Kidney epithelial cell (primary cell): ENCODE data around the gene OGDH. TPM values are rescaled to one million over a fixed set of nuclear protein-coding genes. Genes with fewer than 3 reads are reported as not detected.
A peak's percentile ranks its signal among the peaks of the same experiment; 100 is the strongest.

Experiments
- DNase-seq: peaks from one replicate; pipeline ENCODE4 v3.0.0-alpha.2; 2010; ENCODE audit warnings: low read depth
- H3K27me3 ChIP-seq: 2 replicates; pipeline ENCODE4 v1.6.0; 2011; ENCODE audit warnings: low read length; ENCODE audit not compliant: control insufficient read depth, insufficient read depth
- H3K36me3 ChIP-seq: 2 replicates; pipeline ENCODE4 v1.5.1; 2011; ENCODE audit warnings: low read length; ENCODE audit not compliant: control insufficient read depth, insufficient read depth
- H3K4me3 ChIP-seq: 2 replicates; pipeline ENCODE4 v1.5.1; 2011; ENCODE audit warnings: low read depth, mild to moderate bottlenecking, control low read depth, low read length
- CTCF ChIP-seq: IDR thresholded peaks from 2 replicates; pipeline ENCODE4 v1.5.1; 2011; ENCODE audit warnings: mild to moderate bottlenecking, moderate library complexity, low read length, control low read depth, inconsistent platforms; ENCODE audit not compliant: insufficient read depth, poor library complexity, severe bottlenecking
- total RNA-seq: library from RNA; depleted of rRNA; stranded (reverse); fragments of >200 nt; gene quantifications from 2 replicates; pipeline ENCODE4 v1.2.3, GENCODE V29; 2015

Gene OGDH
- total RNA-seq, 1 donor from 2014 or later: 65.2 TPM

GRCh38 chr7:44633254-44634186, 27.1 kb downstream of the OGDH start:
- DNase-seq: peak; percentile 74
- no peak overlapping the region for H3K4me3 ChIP-seq
- no peak for TF ChIP-seq CTCF
- H3K36me3 ChIP-seq: no peaks in the 10 kb centered on the region
- H3K27me3 ChIP-seq: no peaks in the 10 kb centered on the region

- no peak for DNase-seq
- no peak for TF ChIP-seq CTCF
- H3K4me3 ChIP-seq: no peak overlapping the region
- no peaks in the 10 kb centered on the region for H3K36me3 ChIP-seq
- H3K27me3 ChIP-seq: no peaks in the 10 kb centered on the region
Measured at GRCh38 chr7:44634187-44634838, 27.9 kb downstream of the OGDH start.

- no peaks in the 10 kb centered on the region for H3K27me3 ChIP-seq
- TF ChIP-seq CTCF: no peak
- no peaks in the 10 kb centered on the region for H3K36me3 ChIP-seq
- no peak for DNase-seq
- H3K4me3 ChIP-seq: no peak overlapping the region
Measured at GRCh38 chr7:44634839-44635591, 28.6 kb downstream of the OGDH start.

- TF ChIP-seq CTCF: no peak
- H3K27me3 ChIP-seq: no peaks in the 10 kb centered on the region
Measured at GRCh38 chr7:44636041-44636584, 29.7 kb downstream of the OGDH start.

GRCh38 chr7:44636926-44637325, 30.5 kb downstream of the OGDH start:
- no peak for TF ChIP-seq CTCF
- Histone ChIP-seq H3K4me3 (no peak overlapping the region), H3K36me3 (no peaks in the 10 kb centered on the region), H3K27me3 (no peaks in the 10 kb centered on the region)
- no peak for DNase-seq

More at GRCh38 chr7:44636041-44636584, 29.7 kb downstream of the OGDH start:
- no peak for DNase-seq
- H3K36me3 ChIP-seq: no peaks in the 10 kb centered on the region
- no peak overlapping the region for H3K4me3 ChIP-seq
